Omental fat pad (tissue), 4 donors: ENCODE results near the gene MNT. TPM values are rescaled to one million over a fixed set of nuclear protein-coding genes. Genes with fewer than 3 reads are reported as not detected.

Source experiments
- ATAC-seq: fragments of 150-250 bp; one replicate; pipeline ENCODE4 v1.9.1; 2016; ENCODE audit warnings: mild to moderate bottlenecking, moderate library complexity; ENCODE audit not compliant: low FRiP score
- DNase-seq: peaks from one replicate; pipeline ENCODE4 v3.0.0-alpha.2; 2019; ENCODE audit warnings: low spot score
- total RNA-seq, 4 donors: library from RNA; depleted of rRNA; stranded (reverse); fragments of >200 nt; gene quantifications; one replicate each; pipeline ENCODE4 v1.1.0, GENCODE V29; 2016
- TF ChIP-seq, protein P1 (sequence below), 3 donors: fragments of 450-650 bp; IDR thresholded peaks; one replicate each; pipeline ENCODE4 v1.5.1; 2016 to 2017; ENCODE audit warnings: antibody characterized with exemption in 3 of 3, mild to moderate bottlenecking in 3 of 3, moderate library complexity in 2 of 3

MNT gene
- total RNA-seq, 4 donors from 2014 or later, result 11.9 to 23.2 (median 18.5) TPM

DNA sequence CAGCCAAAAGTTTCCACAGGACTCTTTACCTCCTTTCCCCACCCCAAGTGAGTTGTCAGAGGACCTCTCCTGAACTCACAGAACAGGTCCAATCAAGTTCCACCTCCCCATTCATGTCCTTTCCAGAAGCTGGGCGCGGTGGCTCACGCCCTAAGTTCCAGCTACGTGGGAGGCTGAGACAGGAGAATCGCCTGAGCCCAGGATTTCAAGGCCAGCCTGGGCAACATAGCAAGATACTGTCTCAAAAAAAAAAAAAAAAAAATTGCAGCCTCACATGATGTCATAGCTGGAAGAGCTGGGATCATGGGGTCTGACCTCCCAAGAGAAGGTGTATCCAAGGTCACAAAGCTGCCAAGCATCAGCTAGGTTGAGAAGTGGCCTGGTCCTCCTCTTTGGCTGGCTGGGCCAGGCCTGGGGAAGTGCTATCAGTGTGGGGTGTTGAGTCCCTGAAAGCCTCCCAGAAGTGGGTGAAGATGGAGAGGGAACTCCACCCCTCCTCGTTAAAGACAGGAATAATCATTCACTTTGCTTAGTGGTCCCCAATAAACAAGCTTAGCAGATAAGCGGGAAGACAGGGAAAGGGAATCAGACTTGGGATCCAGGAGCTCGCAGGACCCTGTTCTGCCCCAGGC, 5.5 kb upstream of the MNT start:
- DNase-seq, result no peak
- TF ChIP-seq, protein P1, sequence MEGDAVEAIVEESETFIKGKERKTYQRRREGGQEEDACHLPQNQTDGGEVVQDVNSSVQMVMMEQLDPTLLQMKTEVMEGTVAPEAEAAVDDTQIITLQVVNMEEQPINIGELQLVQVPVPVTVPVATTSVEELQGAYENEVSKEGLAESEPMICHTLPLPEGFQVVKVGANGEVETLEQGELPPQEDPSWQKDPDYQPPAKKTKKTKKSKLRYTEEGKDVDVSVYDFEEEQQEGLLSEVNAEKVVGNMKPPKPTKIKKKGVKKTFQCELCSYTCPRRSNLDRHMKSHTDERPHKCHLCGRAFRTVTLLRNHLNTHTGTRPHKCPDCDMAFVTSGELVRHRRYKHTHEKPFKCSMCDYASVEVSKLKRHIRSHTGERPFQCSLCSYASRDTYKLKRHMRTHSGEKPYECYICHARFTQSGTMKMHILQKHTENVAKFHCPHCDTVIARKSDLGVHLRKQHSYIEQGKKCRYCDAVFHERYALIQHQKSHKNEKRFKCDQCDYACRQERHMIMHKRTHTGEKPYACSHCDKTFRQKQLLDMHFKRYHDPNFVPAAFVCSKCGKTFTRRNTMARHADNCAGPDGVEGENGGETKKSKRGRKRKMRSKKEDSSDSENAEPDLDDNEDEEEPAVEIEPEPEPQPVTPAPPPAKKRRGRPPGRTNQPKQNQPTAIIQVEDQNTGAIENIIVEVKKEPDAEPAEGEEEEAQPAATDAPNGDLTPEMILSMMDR (IDR thresholded peaks at IDR 0.05), result no peak
- no peak for ATAC-seq

DNA sequence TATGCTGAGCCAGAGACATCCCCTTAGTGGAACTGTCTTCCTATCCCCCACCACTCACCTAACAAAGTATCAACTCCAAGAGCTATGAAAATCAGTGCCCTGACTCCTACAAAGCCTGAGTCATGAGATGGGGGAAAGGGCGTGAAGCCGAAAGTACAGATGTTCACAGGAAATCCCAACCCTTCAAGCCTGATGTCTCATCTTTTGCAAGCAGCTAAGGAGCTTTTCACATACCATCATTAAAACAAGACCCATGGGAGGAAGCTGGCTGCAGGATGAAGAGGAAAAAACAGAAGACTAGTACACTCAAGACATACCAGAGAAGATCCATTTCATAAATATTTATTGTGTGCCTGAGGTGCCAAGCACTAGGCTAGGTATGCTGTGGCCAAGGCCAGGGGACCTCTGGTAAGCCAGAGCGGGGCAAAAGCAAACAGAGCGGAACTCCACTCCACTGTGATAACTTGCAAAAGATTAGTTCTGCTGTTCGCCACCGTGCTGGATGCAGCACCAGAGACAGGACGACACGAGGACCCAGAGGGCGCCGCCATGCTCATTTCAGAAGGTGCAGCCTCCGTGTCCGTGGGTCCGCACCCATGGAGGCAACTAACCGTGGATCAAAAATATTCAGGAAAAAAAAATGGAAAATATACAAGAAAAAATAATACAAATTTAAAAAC, 4.5 kb upstream of the MNT start:
- TF ChIP-seq, protein P1 (IDR thresholded peaks at IDR 0.05), result no peak
- ATAC-seq (no peak), DNase-seq (no peak)

DNA sequence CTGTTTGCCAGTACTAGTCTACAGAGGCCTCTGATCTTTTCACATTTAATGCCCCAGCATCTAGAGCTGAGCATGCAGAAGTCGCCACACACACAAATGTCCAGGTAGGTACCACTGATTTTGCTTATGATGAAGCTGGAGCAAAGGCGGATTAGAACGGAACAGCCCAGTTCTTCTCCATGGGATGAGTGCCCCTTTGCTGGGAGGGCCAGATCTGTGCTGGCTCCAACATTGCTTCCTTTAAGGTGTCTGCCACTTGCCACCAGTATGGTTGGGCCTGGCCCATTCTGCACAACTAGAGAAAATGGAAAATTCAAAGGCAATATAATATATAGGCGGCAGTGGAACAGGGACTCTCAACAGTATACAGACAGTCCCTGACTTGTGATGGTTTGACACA, 2.2 kb upstream of the MNT start:
- no peak for DNase-seq
- no peak for ATAC-seq
- TF ChIP-seq, protein P1 (IDR thresholded peaks at IDR 0.05), result no peak

DNA sequence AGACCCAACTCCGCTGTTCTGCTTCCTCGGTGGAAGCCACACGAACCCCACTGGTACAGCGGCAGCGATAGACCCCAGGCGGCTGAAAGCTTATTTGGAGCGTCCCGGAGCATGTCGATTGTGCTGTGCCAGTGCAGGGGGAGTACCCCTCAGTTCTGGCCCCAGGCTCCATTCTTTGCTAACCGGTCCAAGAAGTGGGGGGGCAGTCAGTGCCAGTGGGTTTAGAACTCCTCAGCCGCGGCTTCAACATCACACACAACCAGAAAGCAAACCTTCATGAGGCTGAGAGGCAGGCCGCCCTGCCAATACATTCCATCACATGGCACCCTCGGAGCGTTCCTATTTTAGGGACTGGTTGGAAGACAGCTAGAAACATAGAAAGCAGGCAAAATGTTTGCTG, 1.7 kb upstream of the MNT start:
- TF ChIP-seq, protein P1 (IDR thresholded peaks at IDR 0.05), result no peak
- no peak for DNase-seq
- no peak for ATAC-seq

DNA sequence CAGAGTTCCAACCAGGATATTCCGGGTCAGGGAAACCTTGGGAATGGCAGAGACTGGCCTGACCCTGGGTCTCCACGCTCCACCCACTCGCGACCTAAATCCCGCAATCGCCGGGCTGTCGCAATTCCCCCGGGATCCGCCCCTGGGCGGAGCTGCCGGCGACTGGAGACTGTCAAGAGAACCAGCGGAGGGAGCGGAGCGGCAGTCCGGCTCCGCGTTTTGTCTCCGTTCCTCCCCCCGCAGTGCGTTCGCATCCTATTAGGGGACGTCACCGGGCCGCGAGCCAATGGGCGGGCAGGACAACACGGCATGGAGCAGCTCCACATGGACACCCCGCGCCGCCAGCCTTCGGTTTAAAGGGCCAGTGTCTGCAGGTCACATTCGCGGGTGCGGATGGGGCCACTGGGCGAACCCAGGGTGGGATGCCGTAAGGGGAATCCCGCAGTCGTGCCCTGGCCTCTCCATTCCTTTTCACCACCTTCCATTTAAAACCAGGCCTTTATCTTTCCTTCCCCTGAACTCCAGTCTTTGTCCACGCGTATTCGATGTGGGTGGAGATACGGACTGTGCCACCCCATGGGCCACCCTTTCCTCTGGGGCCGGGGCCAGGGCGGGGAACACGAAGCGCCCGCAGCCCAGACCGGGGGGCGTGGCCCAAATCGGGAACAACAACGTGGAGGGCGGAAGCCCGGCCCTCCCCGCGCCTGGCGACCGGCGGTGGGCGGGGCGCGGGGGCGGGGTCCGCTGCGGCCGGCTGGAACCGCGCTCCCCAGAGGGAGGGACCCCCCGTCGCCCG, 764 bp upstream of the MNT start:
- DNase-seq (peak; percentile 100), ATAC-seq (peak; percentile 58)
- TF ChIP-seq, protein P1 (IDR thresholded peaks at IDR 0.05), result no peak

DNA sequence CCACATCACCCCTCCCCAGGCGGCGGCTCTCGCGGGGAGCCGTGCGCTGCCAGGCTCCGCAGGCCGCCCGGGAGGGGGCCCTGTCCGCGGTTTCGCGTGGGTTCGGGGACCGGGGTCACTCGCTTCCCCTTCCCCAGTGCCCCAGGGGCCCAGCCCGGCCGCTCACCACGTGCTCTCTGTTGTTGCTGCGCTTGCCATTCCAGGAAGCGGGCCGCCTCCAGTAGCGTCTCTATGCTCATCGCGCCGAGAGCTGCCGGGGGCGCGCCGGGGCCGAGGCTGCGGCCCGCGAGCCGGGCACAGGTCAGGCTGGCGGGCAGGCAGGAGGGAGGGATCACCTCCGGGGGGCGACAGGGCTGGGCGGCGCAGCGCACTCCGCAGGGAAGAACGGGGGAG, 390 bp downstream of the MNT start:
- TF ChIP-seq, protein P1 (IDR thresholded peaks at IDR 0.05), result no peak
- ATAC-seq (no peak), DNase-seq (no peak)
